SK-N-MC (cell line): ENCODE measurements around the gene POMT1.

Source experiments
- EZH2 ChIP-seq: fragments of 200-600 bp; sonication (generic); IDR thresholded peaks from one replicate; pipeline ENCODE4 v1.6.1; 2017; ENCODE audit warnings: antibody characterized with exemption
- FOXP2 ChIP-seq: optimal IDR thresholded peaks from 2 replicates; pipeline ENCODE3; 2011; ENCODE audit warnings: mild to moderate bottlenecking, moderate library complexity; ENCODE audit not compliant: insufficient read depth; ENCODE audit errors: extremely low read length, control extremely low read depth
- POLR2AphosphoS5 ChIP-seq: IDR thresholded peaks from 2 replicates; pipeline ENCODE4 v1.6.1; 2012; ENCODE audit warnings: mild to moderate bottlenecking, low read depth, low read length, borderline replicate concordance

- TF ChIP-seq POLR2AphosphoS5 (no peak), EZH2 (no peak), FOXP2 (no peak)
Observed at GRCh38 chr9:131485206-131485605, 17.5 kb upstream of the POMT1 start.
